Liver (tissue), 9 donors: ENCODE data around the gene FITM2. TPM values are rescaled to one million over a fixed set of nuclear protein-coding genes. Genes with fewer than 3 reads are reported as not detected.

Source experiments
- DNase-seq: peaks from one replicate; pipeline ENCODE4 v3.0.0-alpha.2; 2017; ENCODE audit warnings: low spot score
- H3K27ac ChIP-seq, 2 donors: one replicate each; pipeline ENCODE4 v1.7.0; 2013; ENCODE audit warnings: inconsistent platforms in 2 of 2, low read length in 2 of 2, control low read depth in 1 of 2, low read depth in 1 of 2, mild to moderate bottlenecking in 1 of 2
- H3K27me3 ChIP-seq, 4 donors: one replicate each; pipeline versions ENCODE4 v1.6.1 to v1.7.0; 2013; ENCODE audit warnings: low read length in 3 of 4, inconsistent platforms in 1 of 4, mild to moderate bottlenecking in 1 of 4, moderate library complexity in 1 of 4; ENCODE audit not compliant: control insufficient read depth in 4 of 4, insufficient read depth in 4 of 4
- H3K36me3 ChIP-seq, 4 donors: one replicate each; pipeline versions ENCODE4 v1.6.1 to v1.7.0; 2013; ENCODE audit warnings: low read length in 3 of 4, mild to moderate bottlenecking in 3 of 4, low read depth in 1 of 4, moderate library complexity in 1 of 4; ENCODE audit not compliant: control insufficient read depth in 4 of 4, insufficient read depth in 3 of 4
- H3K4me1 ChIP-seq, 4 donors: one replicate each; pipeline versions ENCODE4 v1.6.1 to v1.7.0; 2013; ENCODE audit warnings: low read length in 3 of 4, mild to moderate bottlenecking in 3 of 4, moderate library complexity in 1 of 4; ENCODE audit not compliant: control insufficient read depth in 4 of 4, insufficient read depth in 4 of 4
- H3K4me3 ChIP-seq, 3 donors: one replicate each; pipeline versions ENCODE4 v1.6.1 to v1.7.0; 2013; ENCODE audit warnings: low read length in 3 of 3, control low read depth in 1 of 3, low read depth in 1 of 3, mild to moderate bottlenecking in 1 of 3
- H3K9ac ChIP-seq, 2 donors: one replicate each; pipeline ENCODE4 v1.7.0; 2013; ENCODE audit warnings: low read length in 2 of 2, mild to moderate bottlenecking in 2 of 2, moderate library complexity in 2 of 2, control low read depth in 1 of 2, low read depth in 1 of 2
- H3K9me3 ChIP-seq, 4 donors: one replicate each; pipeline versions ENCODE4 v1.6.1 to v1.7.0; 2013; ENCODE audit warnings: low read length in 3 of 4; ENCODE audit not compliant: control insufficient read depth in 4 of 4
- ATF3 ChIP-seq: IDR thresholded peaks from 2 replicates; pipeline ENCODE4 v1.6.1; 2016; ENCODE audit warnings: antibody characterized with exemption
- CTCF ChIP-seq: fragments of 150-350 bp; IDR thresholded peaks from 2 replicates; pipeline ENCODE4 v1.5.1; 2017; ENCODE audit warnings: improper control_type of control experiment, low read depth, low read length; ENCODE audit not compliant: missing input control
- EGR1 ChIP-seq, 2 donors: IDR thresholded peaks; 2 replicates each; pipeline ENCODE4 v1.6.1; 2016 to 2018; ENCODE audit warnings: antibody characterized with exemption in 2 of 2, low read depth in 2 of 2
- FOXA1 ChIP-seq: IDR thresholded peaks from 2 replicates; pipeline ENCODE4 v1.6.1; 2016; ENCODE audit warnings: antibody characterized with exemption
- FOXA2 ChIP-seq: IDR thresholded peaks from 2 replicates; pipeline ENCODE4 v1.6.1; 2016; ENCODE audit warnings: antibody characterized with exemption
- GABPA ChIP-seq, 2 donors: IDR thresholded peaks in 1 of 2; conservative IDR thresholded peaks in 1 of 2; 2 replicates each; pipeline ENCODE4 v1.6.1; 2016; ENCODE audit warnings: antibody characterized with exemption in 2 of 2, mild to moderate bottlenecking in 1 of 2, moderate library complexity in 1 of 2
- HNF4A ChIP-seq, 2 donors: conservative IDR thresholded peaks; 2 replicates each; pipeline ENCODE4 v1.6.1; 2016; ENCODE audit warnings: antibody characterized with exemption in 2 of 2, mild to moderate bottlenecking in 2 of 2
- HNF4G ChIP-seq: IDR thresholded peaks from 2 replicates; pipeline ENCODE4 v1.6.1; 2016; ENCODE audit warnings: antibody characterized with exemption
- JUND ChIP-seq, 2 donors: IDR thresholded peaks; 2 replicates each; pipeline ENCODE4 v1.6.1; 2016; ENCODE audit warnings: antibody characterized with exemption in 2 of 2
- NR2F2 ChIP-seq: IDR thresholded peaks from 2 replicates; pipeline ENCODE4 v1.6.1; 2016; ENCODE audit warnings: antibody characterized with exemption
- RAD21 ChIP-seq, 2 donors: IDR thresholded peaks; 2 replicates each; pipeline ENCODE4 v1.6.1; 2016; ENCODE audit warnings: antibody characterized with exemption in 2 of 2, mild to moderate bottlenecking in 2 of 2
- RXRA ChIP-seq, 2 donors: IDR thresholded peaks; 2 replicates each; pipeline ENCODE4 v1.6.1; 2017 to 2018; ENCODE audit warnings: antibody characterized with exemption in 2 of 2, mild to moderate bottlenecking in 1 of 2
- SP1 ChIP-seq: IDR thresholded peaks from 2 replicates; pipeline ENCODE4 v1.6.1; 2018; ENCODE audit warnings: antibody characterized with exemption, mild to moderate bottlenecking
- YY1 ChIP-seq: IDR thresholded peaks from 2 replicates; pipeline ENCODE4 v1.6.1; 2016; ENCODE audit warnings: antibody characterized with exemption, mild to moderate bottlenecking
- WGBS: extraction: QIAGEN DNeasy Blood & Tissue Kit; methylation state at CpG from one replicate; pipeline ENCODE4 v1.1.7; 2013; 5-methylcytosine and 5-hydroxymethylcytosine counted together
- polyA plus RNA-seq, 2 donors: library from polyadenylated mRNA; stranded (reverse) in 1 of 2; unstranded in 1 of 2; fragments of 200-250 nt in 1 of 2; fragments of >200 nt in 1 of 2; fragmentation: Nextera tagmentation in 1 of 2; extraction: Ambion mirVana in 1 of 2; gene quantifications; one replicate each; pipeline versions ENCODE4 v1.2.1 to v1.2.3, GENCODE V29; 2013 to 2015
- total RNA-seq, 2 donors: library from RNA; depleted of rRNA; stranded (reverse); fragments of >200 nt; gene quantifications; one replicate each; pipeline ENCODE4 v1.2.3, GENCODE V29; 2014
- TF ChIP-seq, protein P1 (sequence below): IDR thresholded peaks from 2 replicates; pipeline ENCODE4 v1.6.1; 2016; ENCODE audit warnings: antibody characterized with exemption, mild to moderate bottlenecking
- TF ChIP-seq, protein P2 (sequence below): IDR thresholded peaks from 2 replicates; pipeline ENCODE4 v1.6.1; 2016; ENCODE audit warnings: antibody characterized with exemption
- donor health status: healthy.
- donor health status: healthy.
- donor health status: healthy.
- donor health status: healthy.
- donor health status: healthy.

FITM2 gene
- total and polyA plus RNA-seq, 4 donors, result 3.3 to 9.9 (median 3.9) TPM

- Histone ChIP-seq H3K27ac (no peak overlapping the region), H3K9ac (no peak overlapping the region), H3K27me3 (no peaks in the 10 kb centered on the region), H3K9me3 (no peaks in the 10 kb centered on the region), H3K4me3 (peak overlapping the region in 1 of 3 donors; percentile 15), H3K4me1 (peaks cover 0 to 35% (median 24%) of the 10 kb centered on the region in 4 donors), H3K36me3 (peaks cover 0 to 14% (median 12%) of the 10 kb centered on the region in 4 donors)
- TF ChIP-seq, protein P1, sequence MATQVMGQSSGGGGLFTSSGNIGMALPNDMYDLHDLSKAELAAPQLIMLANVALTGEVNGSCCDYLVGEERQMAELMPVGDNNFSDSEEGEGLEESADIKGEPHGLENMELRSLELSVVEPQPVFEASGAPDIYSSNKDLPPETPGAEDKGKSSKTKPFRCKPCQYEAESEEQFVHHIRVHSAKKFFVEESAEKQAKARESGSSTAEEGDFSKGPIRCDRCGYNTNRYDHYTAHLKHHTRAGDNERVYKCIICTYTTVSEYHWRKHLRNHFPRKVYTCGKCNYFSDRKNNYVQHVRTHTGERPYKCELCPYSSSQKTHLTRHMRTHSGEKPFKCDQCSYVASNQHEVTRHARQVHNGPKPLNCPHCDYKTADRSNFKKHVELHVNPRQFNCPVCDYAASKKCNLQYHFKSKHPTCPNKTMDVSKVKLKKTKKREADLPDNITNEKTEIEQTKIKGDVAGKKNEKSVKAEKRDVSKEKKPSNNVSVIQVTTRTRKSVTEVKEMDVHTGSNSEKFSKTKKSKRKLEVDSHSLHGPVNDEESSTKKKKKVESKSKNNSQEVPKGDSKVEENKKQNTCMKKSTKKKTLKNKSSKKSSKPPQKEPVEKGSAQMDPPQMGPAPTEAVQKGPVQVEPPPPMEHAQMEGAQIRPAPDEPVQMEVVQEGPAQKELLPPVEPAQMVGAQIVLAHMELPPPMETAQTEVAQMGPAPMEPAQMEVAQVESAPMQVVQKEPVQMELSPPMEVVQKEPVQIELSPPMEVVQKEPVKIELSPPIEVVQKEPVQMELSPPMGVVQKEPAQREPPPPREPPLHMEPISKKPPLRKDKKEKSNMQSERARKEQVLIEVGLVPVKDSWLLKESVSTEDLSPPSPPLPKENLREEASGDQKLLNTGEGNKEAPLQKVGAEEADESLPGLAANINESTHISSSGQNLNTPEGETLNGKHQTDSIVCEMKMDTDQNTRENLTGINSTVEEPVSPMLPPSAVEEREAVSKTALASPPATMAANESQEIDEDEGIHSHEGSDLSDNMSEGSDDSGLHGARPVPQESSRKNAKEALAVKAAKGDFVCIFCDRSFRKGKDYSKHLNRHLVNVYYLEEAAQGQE, result no peak
- TF ChIP-seq FOXA2 (no peak), EGR1 (IDR thresholded peaks at IDR 0.05; ENCODE audit: low read depth in 2 of 2) (no peak), NR2F2 (no peak), ATF3 (no peak), RXRA (IDR thresholded peaks at IDR 0.05) (no peak), GABPA (IDR thresholded peaks at IDR 0.05 in 1 of 2, conservative IDR thresholded peaks at IDR 0.05 in 1 of 2) (no peak), RAD21 (IDR thresholded peaks at IDR 0.05) (no peak), FOXA1 (no peak)
- 33% methylated on average over 2 of the region's 2 CpGs for WGBS
- no peak for DNase-seq
Observed at GRCh38 chr20:44357020-44357419, 46.0 kb upstream of the FITM2 start.

- WGBS, result 32% methylated on average over 14 of the region's 14 CpGs
- Histone ChIP-seq H3K27me3 (no peaks in the 10 kb centered on the region), H3K36me3 (peaks cover 0 to 14% (median 11%) of the 10 kb centered on the region in 4 donors), H3K4me1 (peaks cover 0 to 35% (median 24%) of the 10 kb centered on the region in 4 donors), H3K4me3 (peak overlapping the region; percentile 55 to 69 (median 56)), H3K27ac (peak overlapping the region; percentile 28 to 74), H3K9ac (peak overlapping the region in 1 of 2 donors; percentile 74), H3K9me3 (no peaks in the 10 kb centered on the region)
- DNase-seq, result no peak
- TF ChIP-seq SP1 (no peak), JUND (IDR thresholded peaks at IDR 0.05) (peak in 1 of 2 donors; percentile 9)
Observed at GRCh38 chr20:44356353-44356723, 45.3 kb upstream of the FITM2 start.

- Histone ChIP-seq H3K36me3 (peaks cover 0 to 13% (median 10%) of the 10 kb centered on the region in 4 donors), H3K9ac (peak within 1 kb of the TSS in 1 of 2 donors; percentile 74), H3K27me3 (no peaks in the 10 kb centered on the region), H3K4me3 (peak within 1 kb of the TSS; percentile 55 to 69 (median 56)), H3K4me1 (peaks cover 0 to 35% (median 24%) of the 10 kb centered on the region in 4 donors), H3K9me3 (no peaks in the 10 kb centered on the region), H3K27ac (peak within 1 kb of the TSS; percentile 28 to 74)
- peak; percentile 57 for DNase-seq
- WGBS, result 32% methylated on average over 40 of the region's 40 CpGs
- TF ChIP-seq, protein P2, sequence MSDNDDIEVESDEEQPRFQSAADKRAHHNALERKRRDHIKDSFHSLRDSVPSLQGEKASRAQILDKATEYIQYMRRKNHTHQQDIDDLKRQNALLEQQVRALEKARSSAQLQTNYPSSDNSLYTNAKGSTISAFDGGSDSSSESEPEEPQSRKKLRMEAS, result peak; percentile 40
- TF ChIP-seq CTCF (peak; percentile 0), FOXA1 (no peak), ATF3 (no peak), RXRA (IDR thresholded peaks at IDR 0.05) (peak; percentile 13 to 33), HNF4A (conservative IDR thresholded peaks at IDR 0.05) (peak in 1 of 2 donors; percentile 48), YY1 (peak; percentile 61), GABPA (IDR thresholded peaks at IDR 0.05 in 1 of 2, conservative IDR thresholded peaks at IDR 0.05 in 1 of 2) (no peak), HNF4G (no peak), JUND (IDR thresholded peaks at IDR 0.05) (no peak), SP1 (no peak)
- TF ChIP-seq, protein P1, result peak; percentile 40
Observed at GRCh38 chr20:44355498-44356352, 44.7 kb upstream of the FITM2 start, which contains the start of gene HNF4A. Gene HNF4A, plus strand, starts transcription at chr20:44355699. Its CDS starts 106 bp downstream, at chr20:44355805.
